CD4-positive, alpha-beta T cell treated with Interleukin-6 for 4 hours (primary cell): ENCODE measurements around the gene UCK2.
A peak's percentile ranks its signal among the peaks of the same experiment; 100 is the strongest.

Experiments
- DNase-seq: peaks from one replicate; pipeline ENCODE4 v3.0.0-alpha.2; 2020; ENCODE audit warnings: mixed read lengths

The UCK2 gene

GRCh38 chr1:165834881-165835280 lies 7.5 kb downstream of the UCK2 start:
- no peak for DNase-seq

DNA sequence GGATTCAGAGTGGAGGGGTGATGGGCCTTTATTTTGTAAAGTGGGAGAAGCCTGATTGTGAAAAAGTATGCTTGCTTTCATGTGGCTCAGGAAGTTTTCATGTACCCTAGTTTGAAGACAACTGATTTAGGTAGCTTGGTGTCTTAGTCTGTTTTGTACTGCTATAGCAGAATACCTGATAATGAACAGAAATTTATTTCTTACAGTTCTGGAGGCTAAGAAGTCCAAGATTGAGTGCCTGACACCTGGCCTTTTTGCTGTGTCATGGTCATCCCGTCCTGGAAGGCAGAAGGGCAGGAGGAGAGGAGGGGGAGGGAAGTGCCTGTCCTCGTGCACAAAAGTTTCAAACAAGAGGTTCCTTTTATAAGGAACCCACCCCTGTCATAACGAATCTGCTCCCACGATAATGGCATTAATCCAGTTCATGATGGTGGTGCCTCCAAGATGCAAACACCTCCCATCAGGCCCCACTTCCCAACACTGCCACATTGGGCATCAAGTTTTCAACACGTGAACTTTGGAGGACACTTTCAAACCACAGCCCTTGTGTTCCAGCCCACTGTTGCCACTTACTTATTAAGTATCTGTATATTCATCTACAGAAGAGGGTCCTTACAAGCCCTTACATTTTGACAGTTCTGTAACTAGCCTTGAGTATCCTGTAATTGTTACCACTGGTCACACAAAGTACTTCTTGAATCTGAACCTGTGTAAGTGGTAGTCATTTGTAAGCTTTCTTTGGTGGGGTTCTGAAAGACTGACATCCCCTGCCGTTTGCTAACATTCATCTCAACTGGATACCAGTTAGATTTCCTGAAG lies 9.5 kb downstream of the UCK2 start:
- no peak for DNase-seq

GRCh38 chr1:165837838-165838364 lies 10.5 kb downstream of the UCK2 start:
- DNase-seq, result no peak

DNA sequence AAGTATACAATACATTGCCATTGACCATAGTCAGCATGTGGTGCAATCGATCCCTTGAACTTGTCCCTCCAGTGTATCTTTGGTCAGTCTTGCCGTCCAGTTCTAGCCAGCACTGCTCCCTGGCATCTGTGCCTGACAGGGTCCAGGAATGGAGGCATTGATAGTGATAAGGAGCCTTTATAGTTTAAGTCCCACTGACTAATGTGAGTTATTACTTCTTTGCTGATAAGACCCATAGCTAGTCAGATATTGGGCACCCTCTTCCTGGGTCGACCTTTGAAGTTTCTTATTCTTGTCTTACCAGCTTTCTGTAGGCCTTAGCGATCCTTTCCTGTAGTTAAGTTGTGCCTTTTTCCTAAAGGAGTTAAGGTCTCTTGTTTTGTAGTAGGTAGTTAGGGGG lies 13.0 kb downstream of the UCK2 start:
- DNase-seq, result no peak

DNA sequence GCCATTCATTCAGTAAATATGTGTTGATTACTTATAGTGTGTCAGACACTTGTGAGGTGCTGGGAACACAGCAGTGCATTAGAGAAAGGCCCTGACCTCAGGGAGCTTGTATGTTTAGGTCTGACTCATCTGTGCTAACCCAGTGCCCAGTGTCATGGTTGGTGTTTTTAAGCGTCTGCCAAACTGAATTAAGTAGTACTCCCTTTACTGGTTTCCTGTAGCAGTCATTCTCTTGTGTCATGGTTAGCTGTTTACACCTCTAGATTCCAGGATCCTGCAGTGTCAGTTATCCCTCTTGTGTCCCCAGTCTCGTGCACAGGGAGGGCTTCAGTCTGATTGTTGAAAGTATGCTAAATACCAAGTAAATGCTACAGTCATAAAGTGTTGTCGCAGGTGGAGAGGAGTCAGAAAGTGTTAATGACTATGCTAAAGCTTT lies 14.2 kb downstream of the UCK2 start:
- DNase-seq, result no peak

- DNase-seq, result no peak
These were observed 14.7 kb downstream of the UCK2 start for GRCh38 chr1:165842023-165842670.

DNA sequence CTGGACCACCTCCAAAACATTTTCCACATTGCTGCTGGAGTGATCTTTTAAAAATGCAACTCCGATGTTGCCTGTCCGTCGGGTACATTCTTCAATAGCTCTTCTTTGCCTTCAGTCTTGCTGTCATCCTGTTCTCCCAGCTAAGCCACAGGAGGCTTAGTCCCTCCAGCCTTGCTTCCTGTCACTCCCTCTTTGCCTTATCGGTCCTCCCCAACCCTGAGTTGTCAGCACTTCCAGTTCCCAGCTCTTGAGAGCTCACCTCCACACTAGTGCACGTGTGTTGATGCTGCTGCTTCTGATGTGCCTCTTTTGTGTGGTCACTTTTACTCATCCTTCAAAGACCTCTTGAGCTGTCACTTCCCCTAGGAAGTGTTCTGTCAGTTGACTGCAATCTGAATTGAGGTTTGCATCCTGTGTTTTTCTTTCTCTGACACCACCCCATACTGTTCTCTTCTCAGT lies 15.3 kb downstream of the UCK2 start:
- peak; percentile 17 for DNase-seq

DNA sequence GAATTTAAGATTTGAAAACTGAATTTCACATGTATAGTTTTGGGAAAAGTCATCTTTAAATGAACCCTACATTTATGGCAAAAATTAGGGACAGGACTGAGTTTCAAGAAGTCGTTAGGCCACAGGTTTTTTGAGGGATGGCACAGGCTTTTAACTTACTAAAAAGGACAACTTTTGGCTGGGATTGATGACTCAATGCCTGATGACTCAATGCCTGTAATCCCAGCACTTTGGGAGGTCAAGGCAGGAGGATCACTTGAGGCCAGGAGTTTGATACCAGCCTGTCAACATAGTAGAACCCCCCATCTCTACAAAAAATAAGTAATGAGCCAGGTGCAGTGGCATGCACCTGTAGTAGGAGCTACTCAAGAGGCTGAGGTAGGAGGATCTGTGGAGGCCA lies 15.9 kb downstream of the UCK2 start:
- no peak for DNase-seq

- DNase-seq, result no peak
These were observed 16.8 kb downstream of the UCK2 start for GRCh38 chr1:165844114-165844798.

DNA sequence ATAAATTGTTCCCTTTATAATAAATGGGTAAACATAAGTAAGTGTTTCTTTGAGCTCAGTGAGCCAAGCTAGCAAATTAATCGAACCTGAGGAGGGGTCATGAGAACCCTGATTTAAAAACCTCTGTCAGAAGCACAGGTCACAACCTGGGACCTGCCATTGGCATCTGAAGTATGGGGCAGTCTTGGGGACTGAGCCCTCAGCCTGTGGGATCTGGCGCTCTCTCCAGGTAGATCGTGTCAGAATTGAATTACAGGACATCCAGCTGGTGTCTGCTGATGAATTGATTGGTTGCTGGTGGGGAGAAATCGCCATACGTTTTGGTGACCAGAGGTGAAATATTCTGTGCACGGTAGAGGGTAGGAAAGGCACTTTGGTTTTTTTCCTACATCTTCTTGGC lies 17.5 kb downstream of the UCK2 start:
- no peak for DNase-seq

- DNase-seq, result no peak
These were observed 18.2 kb downstream of the UCK2 start for GRCh38 chr1:165845569-165845968.

DNA sequence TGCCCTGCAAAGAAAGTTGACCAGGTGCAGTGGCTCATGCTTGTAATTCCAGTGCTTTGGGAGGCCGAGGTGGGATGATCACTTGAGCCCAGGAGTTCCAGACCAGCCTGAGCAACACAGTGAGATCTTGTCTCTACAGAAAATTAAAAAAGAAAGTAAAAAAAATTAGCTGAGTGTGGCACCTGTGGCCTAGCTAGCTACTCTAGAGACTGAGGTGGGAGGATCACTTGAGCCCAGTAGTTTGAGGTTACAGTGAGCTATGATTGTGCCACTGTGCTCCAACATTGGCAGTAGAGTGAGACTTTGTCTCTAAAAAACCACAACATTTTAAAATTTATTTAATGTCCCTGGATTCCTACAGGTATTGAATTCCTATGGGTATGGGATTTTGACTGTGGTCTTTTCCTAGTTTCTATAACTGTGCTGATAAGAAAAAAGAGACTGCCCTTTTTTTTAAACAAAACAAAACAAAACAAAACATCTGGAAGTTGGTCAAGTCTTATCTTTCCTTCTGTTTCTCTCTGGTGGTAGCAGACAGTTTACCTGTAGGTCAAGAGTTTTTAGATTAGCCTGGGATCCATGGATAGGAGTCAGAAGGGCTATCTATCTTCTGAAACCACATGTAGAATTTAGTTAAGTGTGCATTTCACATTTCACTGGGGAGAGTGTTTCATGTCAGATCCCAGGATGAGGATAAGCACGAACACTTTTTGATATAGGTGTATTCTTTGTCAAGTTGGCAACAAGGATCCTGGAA lies 18.8 kb downstream of the UCK2 start:
- no peak for DNase-seq

DNA sequence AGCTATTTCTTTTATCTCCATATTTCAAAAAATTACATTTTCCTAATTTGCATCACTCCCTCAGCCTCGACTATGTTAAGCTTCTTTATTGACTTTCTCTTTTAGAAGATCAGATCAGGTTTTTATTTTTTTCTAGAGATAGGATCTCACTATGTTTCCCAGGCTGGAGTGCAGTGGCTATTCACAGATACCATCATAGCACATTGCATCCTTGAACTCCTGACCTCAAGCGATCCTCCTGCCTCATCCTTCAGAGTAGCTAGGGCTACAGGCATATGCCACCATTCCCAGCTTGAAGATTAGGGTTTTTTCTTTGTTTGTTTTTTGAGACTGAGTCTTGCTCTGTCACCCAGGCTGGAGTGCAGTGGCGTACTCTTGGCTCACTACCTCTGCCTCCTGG lies 20.1 kb downstream of the UCK2 start:
- no peak for DNase-seq

- no peak for DNase-seq
These were observed 22.1 kb downstream of the UCK2 start for GRCh38 chr1:165849353-165850133.

- no peak for DNase-seq
These were observed 23.7 kb downstream of the UCK2 start for GRCh38 chr1:165851034-165851658.

GRCh38 chr1:165852871-165853270 lies 25.5 kb downstream of the UCK2 start:
- DNase-seq, result no peak

GRCh38 chr1:165853528-165854075 lies 26.2 kb downstream of the UCK2 start:
- DNase-seq, result no peak

DNA sequence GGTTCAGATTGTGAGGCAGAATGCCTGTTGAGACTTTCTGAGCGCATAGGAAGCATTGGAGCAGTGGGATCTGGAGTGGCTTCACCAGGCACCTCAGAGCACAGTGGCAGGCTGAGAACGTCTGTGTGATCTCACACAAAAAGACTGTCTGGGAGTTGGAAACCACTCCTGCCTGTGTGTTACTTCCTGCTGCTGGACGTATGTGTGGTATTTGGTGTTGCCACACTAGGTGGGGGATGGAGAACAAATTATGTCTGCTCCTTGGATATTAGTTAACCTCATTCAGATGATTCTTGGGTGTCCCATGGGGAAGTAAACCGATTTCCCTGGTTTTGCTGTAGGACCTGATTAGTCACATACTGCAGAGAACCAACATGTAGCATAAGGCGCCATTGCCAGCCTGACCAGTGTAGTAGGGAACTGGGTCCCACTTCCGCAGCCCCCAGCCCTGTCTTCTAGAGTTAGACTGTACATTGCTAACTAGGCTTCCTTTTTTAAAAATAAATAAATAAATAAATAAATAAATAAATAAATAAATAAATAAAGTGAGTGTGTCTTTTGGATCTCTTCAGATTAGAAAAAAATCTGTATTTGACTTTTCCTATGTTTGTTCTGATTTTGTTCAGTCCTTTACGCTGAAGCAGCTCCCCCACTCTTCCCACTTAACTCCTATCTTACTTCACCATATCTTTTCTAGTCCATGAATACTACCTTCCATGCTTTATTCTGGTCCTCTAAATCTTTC lies 26.9 kb downstream of the UCK2 start:
- DNase-seq, result no peak

DNA sequence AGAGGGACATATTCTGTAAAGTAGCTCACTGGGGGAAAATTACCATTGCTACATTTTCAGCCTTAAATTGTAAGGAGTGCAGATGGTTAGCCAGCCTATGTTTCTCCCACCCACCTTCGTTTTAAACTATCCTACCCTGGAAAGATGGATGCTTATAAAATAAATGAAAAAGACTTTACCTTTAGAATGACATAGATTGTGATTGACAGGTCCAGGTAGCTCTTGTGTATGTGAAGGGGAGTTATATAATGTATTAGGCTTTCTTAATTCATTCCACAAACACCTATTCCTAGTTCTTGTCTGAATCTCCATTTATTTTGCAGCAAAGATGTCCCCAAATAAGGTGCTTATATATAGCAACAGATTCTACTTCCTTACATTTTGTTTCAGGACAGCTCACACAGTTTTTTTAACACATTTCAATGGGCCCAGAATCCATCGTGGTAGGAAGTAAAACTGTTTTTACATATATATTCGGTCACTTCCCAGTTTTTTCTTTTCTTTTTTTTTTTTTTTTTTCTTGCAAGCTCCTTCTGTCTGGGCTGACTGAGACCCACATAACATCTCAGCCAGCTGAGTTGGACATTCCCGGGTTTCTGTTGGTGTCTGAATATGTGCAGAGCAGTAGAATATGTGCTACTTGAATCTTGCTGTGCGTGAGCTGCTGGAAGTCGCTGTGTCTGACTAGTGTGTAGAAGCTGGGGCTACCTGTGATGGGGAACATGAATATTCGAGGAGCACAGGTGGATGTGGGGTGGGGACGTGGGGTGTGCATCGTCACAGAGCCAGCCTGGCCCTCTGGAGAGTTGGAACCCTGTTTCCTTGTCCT lies 27.8 kb downstream of the UCK2 start:
- DNase-seq, result no peak
